ENCODE data around the gene GRAMD2B. TPM values are rescaled to one million over a fixed set of nuclear protein-coding genes. Genes with fewer than 3 reads are reported as not detected.

GRAMD2B gene
- total RNA-seq, 1 experiment from 2014 or later, result 6.7 TPM

DNA sequence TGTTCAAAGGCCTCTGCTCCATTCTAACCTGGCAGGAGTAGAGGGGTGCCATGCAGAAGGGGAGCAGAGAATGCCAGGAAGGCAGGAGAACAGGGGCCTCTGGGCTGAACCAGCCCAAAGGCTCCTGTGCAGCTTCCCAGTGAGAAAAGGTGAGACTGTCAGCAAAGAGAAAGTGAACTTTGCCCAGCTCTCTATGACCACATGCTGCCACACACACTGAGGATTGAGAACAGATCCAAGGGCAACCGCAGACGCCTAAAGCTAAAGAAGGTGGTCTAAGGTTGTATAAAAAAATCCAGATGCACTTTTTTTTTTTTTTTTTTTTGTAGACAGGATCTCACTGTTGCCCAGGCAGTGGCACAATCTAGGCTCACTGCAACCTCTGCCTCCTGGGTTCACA lies 120.5 kb downstream of the GRAMD2B start:
- no peak overlapping the region for H2BK15ac ChIP-seq (ENCODE audit: low read depth, low read length)
- no peak overlapping the region for H3K4me2 ChIP-seq (ENCODE audit: insufficient read depth, insufficient read length, low read length)
- no peak overlapping the region for H2BK5ac ChIP-seq (ENCODE audit: insufficient read length, low read length)
- H3K27ac ChIP-seq (ENCODE audit: insufficient read length, low read depth, low read length), result no peak overlapping the region
- H3K36me3 Mint-ChIP-seq (ENCODE audit: insufficient read depth in 1 of 3, low read depth in 3 of 3), result peaks cover 10 to 45% (median 37%) of the 10 kb centered on the region in 3 experiments; a peak in 6 of 7 replicates
- no peak overlapping the region for H2BK120ac ChIP-seq (ENCODE audit: low read depth, low read length, poor library complexity, severe bottlenecking)
- H3K27me3 ChIP-seq (ENCODE audit: insufficient read depth, low read length), result no peaks in the 10 kb centered on the region
- H3K18ac ChIP-seq (ENCODE audit: insufficient read length, low read depth, low read length), result no peak overlapping the region
- H4K91ac ChIP-seq (ENCODE audit: insufficient read length, low read depth, low read length), result no peak overlapping the region
- H3K4me1 Mint-ChIP-seq, result no peaks in the 10 kb centered on the region
- H4K5ac ChIP-seq (ENCODE audit: insufficient read length, low read depth, low read length), result no peak overlapping the region
- no peak overlapping the region for H3K14ac ChIP-seq (ENCODE audit: insufficient read depth, low read length)
- H3K4ac ChIP-seq (ENCODE audit: low read depth, low read length), result no peak overlapping the region
- H3K9me3 ChIP-seq (ENCODE audit: control insufficient read depth, low read depth, low read length), result no peaks in the 10 kb centered on the region
- H3K9ac ChIP-seq (ENCODE audit: extremely low read depth, insufficient read length, low read length), result no peak overlapping the region
- no peaks in the 10 kb centered on the region for H4K20me1 ChIP-seq (ENCODE audit: control insufficient read depth, insufficient read depth, insufficient read length)
- H3K27me3 Mint-ChIP-seq (ENCODE audit: low read depth), result no peaks in the 10 kb centered on the region
- no peak overlapping the region for H2BK12ac ChIP-seq (ENCODE audit: insufficient read length, low read depth, low read length)
- H2AFZ ChIP-seq (ENCODE audit: low read length), result no peak overlapping the region
- H3K27ac Mint-ChIP-seq, result no peak overlapping the region
- H3K4me3 Mint-ChIP-seq, result no peak overlapping the region
- H3K23me2 ChIP-seq (ENCODE audit: insufficient read length, low read depth, low read length, poor library complexity, severe bottlenecking), result no peaks in the 10 kb centered on the region
- H3K9me3 Mint-ChIP-seq, result no peaks in the 10 kb centered on the region
- DNase-seq, result no peak
- H3K4me1 ChIP-seq (ENCODE audit: insufficient read depth, low read length), result no peaks in the 10 kb centered on the region; the same call in 1 of the 2 replicates
- TF ChIP-seq, protein P1, sequence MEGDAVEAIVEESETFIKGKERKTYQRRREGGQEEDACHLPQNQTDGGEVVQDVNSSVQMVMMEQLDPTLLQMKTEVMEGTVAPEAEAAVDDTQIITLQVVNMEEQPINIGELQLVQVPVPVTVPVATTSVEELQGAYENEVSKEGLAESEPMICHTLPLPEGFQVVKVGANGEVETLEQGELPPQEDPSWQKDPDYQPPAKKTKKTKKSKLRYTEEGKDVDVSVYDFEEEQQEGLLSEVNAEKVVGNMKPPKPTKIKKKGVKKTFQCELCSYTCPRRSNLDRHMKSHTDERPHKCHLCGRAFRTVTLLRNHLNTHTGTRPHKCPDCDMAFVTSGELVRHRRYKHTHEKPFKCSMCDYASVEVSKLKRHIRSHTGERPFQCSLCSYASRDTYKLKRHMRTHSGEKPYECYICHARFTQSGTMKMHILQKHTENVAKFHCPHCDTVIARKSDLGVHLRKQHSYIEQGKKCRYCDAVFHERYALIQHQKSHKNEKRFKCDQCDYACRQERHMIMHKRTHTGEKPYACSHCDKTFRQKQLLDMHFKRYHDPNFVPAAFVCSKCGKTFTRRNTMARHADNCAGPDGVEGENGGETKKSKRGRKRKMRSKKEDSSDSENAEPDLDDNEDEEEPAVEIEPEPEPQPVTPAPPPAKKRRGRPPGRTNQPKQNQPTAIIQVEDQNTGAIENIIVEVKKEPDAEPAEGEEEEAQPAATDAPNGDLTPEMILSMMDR (conservative IDR thresholded peaks at IDR 0.05), result no peak
- no peak overlapping the region for H3T11ph ChIP-seq (ENCODE audit: low read length)
- H2AK5ac ChIP-seq (ENCODE audit: insufficient read length, low read length), result no peak overlapping the region
- H3K56ac ChIP-seq (ENCODE audit: insufficient read length, low read depth, low read length), result no peak overlapping the region
- no peaks in the 10 kb centered on the region for H3K79me2 ChIP-seq (ENCODE audit: insufficient read depth, low read length)
- H3K23ac ChIP-seq (ENCODE audit: insufficient read length, low read depth, low read length), result no peak overlapping the region
- no peak overlapping the region for H4K8ac ChIP-seq (replicated peaks; ENCODE audit: insufficient read length, low read depth, low read length)
- no CpG with 5 or more reads among the region's 2 CpGs for WGBS (ENCODE audit: extremely low coverage, insufficient read length, low lambda C conversion rate)
- no peak overlapping the region for H2BK20ac ChIP-seq (ENCODE audit: low read depth, low read length, poor library complexity, severe bottlenecking)
- no peaks in the 10 kb centered on the region for H3K79me1 ChIP-seq (ENCODE audit: insufficient read depth, low read depth, low read length, poor library complexity, severe bottlenecking)

Other genes with a start within 250 kb of the GRAMD2B start
- gene ALDH7A1, start 171.8 kb downstream of the GRAMD2B start, total RNA-seq (2021), result 142 and 148 TPM in 2 replicates
- gene PHAX, start 177.5 kb downstream of the GRAMD2B start, total RNA-seq (2021), result 62.9 and 65.6 TPM in 2 replicates